GM21619 (cell line): ENCODE data around the gene CLNS1A.
A peak's percentile ranks its signal among the peaks of the same experiment; 100 is the strongest.
"Not testable (repeated sequence)": the region's sequence is repeated elsewhere in the genome, so short reads cannot be mapped to it uniquely, and the experiment has no call there.

ENCODE experiments used
- ATAC-seq: cut with Tn5 transposase; IDR thresholded peaks from one replicate; pipeline ENCODE4 v1.9.1; 2021; ENCODE audit not compliant: unreplicated experiment

The CLNS1A gene

DNA sequence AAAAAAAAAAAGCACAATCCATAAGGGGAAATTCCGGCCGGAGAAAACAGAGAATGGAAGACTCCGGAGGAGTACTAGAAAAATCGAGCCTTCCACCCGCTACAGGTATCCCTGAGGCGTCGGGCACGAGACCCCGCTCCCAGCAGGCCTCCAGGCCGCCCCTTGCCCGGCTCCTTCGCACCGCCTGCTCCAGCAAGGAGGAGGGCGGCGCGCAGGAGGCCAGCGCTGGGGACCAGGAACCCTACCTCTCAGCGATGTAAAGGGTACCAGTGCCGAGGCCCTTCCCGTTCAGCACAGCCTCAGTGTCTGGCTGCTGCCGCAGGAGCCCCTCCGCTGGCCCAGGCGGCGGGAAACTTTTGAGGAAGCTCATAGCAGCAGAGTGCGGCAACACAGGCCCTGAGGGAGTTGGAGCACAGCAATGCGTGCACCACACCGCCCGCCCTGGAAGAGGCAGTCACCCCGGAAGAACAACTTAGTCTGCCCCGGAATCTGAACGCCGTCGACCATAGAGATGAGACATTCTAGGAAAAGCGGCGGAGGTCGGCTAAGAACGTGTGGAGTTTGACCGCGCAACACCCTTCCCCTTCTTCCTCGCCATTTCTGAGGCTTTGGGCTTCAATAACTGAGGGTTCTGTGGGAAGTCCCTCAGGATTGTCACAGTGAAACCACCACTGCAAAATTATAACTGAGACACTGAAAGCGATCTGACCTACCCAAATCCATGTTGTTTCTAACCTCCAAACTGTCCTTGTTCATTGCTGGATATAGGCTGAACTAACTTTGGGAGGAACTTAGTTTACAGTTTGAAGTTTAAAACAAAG, at the start of gene CLNS1A:
TSS of gene CLNS1A (minus strand) at position 450 of the 821 bp plus-strand sequence. CDS start at position 370, 80 bp downstream.
- ATAC-seq, result peak; percentile 96

- no peak for ATAC-seq
Measured at GRCh38 chr11:77687088-77687487, 49.5 kb upstream of the CLNS1A start.

DNA sequence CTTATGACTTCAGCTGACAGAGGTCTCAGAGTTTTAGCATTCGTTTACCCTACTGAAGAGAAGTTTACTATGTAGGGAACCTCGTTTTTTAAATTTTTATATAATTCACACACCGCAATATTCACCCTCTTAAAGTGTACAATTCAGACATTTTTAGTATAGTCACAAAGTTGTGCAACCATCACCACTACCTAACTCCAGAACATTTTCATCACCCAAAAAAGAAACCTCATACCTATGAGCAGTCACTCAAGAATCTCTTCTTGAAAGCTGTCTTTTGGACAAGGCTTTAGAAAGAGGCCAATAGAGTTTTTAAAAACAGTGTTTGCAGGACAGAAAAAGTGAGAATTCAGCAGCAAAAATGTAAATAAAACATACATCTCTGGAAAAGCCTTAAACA, 39.5 kb upstream of the CLNS1A start:
- ATAC-seq, result no peak

GRCh38 chr11:77672264-77672663, 34.7 kb upstream of the CLNS1A start:
- ATAC-seq, result no peak

GRCh38 chr11:77669848-77670511, 32.4 kb upstream of the CLNS1A start:
- no peak for ATAC-seq

DNA sequence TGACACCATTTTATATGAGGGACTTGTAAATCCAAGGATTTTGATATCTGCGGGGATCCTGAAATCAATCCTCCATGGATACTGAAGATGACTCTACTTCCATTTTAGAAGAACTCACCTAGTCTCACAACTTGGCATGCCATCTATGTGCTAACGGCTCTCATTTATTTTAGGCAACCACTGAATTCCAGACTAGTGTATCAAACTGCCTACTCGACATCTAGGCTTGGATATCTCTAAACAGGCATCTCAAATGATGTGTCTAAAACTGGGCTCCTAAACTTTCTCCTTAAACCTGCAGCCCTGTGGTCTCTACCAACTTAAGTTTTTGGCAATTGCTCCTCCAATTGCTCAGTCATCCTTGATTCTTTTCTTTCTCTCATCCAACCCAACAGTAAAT, 31.2 kb upstream of the CLNS1A start:
- ATAC-seq, result no peak

- ATAC-seq, result no peak
Measured at GRCh38 chr11:77665240-77665965, 27.8 kb upstream of the CLNS1A start.

- ATAC-seq, result no peak
Measured at GRCh38 chr11:77661670-77662069, 24.1 kb upstream of the CLNS1A start.

GRCh38 chr11:77660947-77661346, 23.4 kb upstream of the CLNS1A start:
- ATAC-seq, result no peak

- ATAC-seq, result no peak
Measured at GRCh38 chr11:77658213-77659013, 20.8 kb upstream of the CLNS1A start.

DNA sequence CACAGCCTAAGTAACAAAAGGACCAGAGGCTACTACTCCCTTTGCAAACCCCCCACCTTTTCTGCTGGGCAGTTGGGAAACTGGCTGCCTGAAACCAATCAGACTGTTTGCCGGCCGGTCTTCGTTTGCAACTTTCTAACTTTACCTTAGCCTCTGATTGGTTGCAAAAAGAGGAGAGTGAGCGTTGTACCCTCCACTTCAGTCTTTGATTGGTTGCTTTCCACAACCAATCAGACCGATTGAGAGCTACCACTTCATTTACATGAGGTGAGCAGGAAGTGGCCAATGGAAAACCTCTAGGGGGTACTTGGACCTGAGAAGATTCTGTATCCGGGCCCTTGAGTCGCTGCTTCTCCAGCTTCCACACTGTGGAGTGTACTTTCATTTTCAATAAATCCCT, 18.8 kb upstream of the CLNS1A start:
- ATAC-seq, result no peak

DNA sequence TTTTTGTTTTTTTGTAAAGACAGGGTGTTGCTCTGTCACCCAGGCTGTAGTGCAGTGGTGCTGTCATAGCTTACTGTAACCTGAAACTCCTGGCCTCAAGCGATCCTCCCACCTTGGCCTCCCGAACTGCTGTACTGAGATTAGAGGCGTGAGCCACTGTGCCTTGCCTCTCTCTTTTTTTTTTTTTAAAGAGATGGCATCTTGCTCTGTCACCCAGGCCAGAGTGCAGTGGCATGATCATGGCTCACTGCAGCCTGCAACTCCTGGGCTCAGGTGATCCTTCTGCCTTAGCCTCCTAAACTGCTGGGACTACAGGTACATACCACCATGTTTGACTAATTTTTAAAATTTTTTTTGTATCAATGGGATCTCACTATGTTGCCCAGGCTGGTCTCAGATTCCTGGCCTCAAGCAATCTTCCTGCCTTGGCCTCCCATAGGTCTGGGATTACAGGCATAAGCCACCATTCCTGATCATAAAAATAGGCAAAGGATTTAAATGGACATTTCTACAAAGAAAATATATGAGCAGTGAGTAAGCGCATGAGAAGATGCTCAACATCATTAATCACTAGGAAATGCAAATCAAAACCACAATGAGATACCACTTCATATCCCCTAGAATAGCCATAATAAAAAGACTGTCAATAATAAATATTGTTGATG, 17.3 kb upstream of the CLNS1A start:
- ATAC-seq, result no peak

GRCh38 chr11:77650123-77650522, 12.5 kb upstream of the CLNS1A start:
- no peak for ATAC-seq

DNA sequence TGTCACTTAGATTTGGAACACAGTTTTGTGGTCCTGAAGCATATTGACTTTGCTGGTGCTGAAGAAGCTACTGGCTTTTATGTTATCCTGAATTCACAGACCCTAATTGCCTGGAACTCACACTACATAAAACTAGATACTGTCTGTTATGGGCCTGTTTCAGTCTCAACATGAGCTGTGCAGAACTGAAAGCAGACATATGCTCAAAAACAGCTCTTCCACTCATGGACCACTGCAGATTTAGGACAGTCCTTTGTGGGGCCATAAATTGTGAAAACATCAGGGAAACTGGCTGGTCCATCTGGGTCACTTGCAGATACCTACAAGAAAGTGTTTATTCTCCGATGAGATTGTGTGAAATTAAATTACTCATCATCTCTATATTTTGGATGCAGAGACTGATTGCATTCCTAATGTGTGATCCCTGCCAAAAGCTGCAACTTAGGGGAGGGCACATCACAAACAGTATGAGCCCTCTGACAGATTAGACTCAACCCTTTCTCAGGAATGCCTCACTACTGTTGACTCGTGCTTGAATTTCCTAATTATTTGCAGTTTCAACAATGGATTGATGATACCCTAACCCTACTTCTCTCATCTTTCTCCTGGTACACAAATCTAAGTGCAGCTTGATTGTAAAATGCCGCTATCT, 10.2 kb upstream of the CLNS1A start:
- no peak for ATAC-seq

GRCh38 chr11:77644887-77645286, 7.3 kb upstream of the CLNS1A start:
- ATAC-seq, result no peak

DNA sequence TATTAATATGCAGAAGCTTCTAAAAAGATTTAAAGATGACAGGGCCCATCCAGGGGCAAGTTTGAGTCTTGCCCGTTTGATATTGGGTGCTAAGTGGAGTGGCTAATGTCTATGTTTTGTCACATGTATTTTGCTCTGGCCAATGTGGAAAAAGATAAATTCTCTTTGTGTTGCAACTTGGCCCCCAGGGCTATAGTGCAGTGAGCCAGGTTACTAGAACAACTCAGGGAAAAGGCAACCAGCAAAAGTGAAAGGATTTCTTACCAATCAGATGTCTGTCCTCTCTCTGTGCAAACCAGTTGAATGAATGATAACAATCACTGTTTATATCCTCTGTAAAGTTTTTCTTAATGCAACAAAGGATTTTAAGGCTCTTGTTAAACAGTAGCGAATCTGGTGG, 4.6 kb upstream of the CLNS1A start:
- ATAC-seq, result no peak

DNA sequence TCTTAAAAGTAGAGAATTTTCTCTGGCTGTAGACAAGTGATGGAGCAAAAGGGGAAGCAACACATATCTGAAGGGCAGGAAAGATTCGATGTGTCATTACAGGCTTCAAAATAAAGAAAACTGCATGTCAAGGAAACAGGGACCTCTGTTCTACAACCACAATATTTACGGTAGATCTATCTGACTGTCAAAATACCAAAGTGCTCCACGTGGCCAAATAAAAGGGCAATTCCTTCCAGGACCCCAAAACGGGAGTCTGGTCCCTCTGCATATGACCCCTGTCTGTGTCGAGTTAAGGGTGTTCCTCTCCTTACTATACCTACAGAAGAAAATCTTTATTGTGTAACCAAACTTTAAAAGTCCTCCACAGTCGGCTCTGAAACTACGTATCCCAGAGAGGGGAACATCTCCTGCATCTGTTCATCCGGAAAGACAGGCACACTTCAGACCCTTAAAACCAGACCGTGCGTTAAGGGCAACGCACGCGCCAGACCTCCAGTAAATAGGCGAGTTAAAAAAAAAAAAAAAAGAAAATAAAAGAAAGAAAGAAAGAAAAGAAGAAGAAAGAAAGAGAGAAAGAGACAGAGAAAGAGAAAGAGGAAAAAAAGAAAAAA, 756 bp downstream of the CLNS1A start:
- no peak for ATAC-seq

- ATAC-seq, result not testable (repeated sequence)
Measured at GRCh38 chr11:77633926-77634325, 3.7 kb downstream of the CLNS1A start.

GRCh38 chr11:77630157-77630710, 7.4 kb downstream of the CLNS1A start:
- ATAC-seq, result no peak
